Right renal pelvis (tissue), 4 donors: ENCODE measurements around the gene SLC10A3. TPM values are rescaled to one million over a fixed set of nuclear protein-coding genes. Genes with fewer than 3 reads are reported as not detected.
A peak's percentile ranks its signal among the peaks of the same experiment; 100 is the strongest.

ENCODE experiments used
- DNase-seq, 4 donors: peaks; one replicate each; pipeline ENCODE4 v3.0.0-alpha.2; 2013; ENCODE audit warnings: low read depth in 4 of 4, low spot score in 3 of 4, missing footprints in 1 of 4
- polyA plus RNA-seq, 4 donors: library from polyadenylated mRNA; unstranded; fragments of 120-200 nt; gene quantifications; one replicate each; pipeline ENCODE4 v1.2.1, GENCODE V29; 2013; ENCODE audit not compliant: insufficient read length in 4 of 4

Gene SLC10A3
- polyA plus RNA-seq, 4 donors, result 19.3 to 27.6 (median 19.6) TPM

DNA sequence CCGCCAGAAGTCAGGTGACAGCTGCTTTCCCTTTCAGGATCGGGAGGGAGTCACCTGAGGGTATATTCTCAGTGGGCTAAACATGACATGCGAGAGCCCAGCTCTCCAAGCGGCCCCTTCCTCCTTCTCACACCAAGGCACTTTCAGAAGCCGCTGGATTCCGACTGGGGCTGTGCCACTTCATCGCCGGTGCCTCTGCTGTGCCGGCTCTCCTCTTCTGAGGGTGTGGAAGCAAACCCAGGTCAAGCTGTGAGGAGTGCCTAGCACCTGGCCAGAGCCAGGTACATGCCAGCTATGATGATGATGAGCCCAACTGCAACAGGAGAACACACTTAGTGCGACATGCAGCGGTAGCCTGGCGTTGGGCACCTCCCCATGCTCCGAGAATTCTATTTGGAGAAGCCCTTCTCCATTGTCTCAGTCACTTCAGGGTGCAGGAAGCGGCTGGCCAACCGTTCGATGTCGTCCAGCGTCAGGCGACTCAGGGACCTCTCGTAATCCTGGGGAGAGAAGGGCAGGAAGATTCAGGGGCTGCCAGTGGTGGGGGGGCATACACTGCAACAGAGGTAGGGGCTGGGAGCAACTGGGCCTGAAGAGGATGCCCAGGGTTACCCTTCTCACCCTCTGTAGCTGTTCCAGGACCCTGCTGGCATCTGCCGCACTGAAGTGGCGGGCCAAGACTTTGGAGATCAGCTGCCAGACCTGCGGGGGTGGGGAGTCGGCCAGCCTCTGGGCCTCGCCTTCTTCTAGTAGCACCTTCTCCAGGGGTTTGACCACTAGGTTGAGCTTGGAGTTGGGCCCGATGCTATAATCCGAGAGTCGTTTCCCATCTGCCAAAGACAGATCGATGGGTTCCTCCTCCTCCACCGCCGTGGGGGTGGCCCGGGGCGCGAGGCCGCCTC, 5.0 kb downstream of the SLC10A3 start:
- no peak for DNase-seq

DNA sequence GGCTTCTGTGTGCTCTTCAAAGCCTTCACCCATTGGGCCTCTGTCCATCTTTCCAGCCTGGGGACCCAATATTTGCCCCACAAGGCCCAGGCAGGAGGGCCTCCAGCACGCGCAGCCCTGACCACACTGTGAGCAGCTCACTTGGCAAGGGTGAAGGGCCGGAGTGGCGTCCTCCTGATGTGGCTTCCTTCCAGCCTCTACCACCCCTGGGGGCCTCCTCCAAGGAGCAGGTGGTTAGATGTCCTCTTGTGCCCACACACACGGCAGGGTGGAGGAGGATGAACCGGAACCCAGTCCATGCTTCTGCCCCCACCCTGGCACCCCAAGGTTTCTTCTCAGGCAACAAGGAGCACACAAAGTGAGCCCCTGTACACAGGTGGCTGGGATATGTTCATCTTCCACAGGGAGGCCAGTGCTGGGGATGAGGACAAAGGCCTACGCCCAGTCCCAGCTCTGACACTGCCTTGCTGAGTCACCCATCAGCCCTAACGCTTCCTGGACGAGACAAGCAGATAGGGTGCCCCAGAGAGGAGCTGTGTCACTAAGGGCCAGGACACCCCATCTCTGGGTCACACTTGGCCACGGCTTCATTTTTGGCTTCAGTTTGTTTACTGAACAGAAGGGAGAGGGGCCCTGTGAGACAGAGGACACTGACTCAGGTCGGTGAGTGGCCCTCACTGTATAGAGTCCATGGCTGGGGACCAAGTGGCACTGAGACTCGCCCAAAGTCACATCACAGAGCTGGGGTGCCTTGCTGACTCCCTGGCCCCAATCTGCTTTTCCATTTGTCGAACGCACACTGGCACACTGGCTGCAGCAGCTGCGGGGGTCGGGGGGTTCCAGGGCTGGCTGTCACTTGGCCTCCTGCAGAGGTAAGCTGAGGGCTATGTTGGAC, 5.9 kb downstream of the SLC10A3 start:
- no peak for DNase-seq

DNA sequence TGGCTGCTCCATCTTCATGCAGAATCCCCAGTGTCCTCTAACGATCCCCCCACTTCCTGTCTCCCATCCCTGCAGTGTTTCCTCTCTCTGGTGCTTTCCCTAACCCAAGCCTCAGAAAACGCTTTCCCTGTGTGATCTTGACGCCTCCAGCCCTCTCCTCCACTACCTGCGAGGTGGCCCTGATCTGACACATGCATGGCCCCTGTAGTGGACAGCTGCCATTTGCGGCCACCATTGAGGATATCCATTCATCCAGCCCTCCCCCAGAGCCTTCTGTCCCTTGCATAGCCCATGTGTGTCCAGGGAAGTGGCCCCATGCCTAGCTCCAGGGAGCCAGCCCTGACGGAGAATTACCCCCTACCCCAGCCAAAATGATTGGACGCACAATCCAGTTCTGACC, 7.1 kb downstream of the SLC10A3 start:
- no peak for DNase-seq

DNA sequence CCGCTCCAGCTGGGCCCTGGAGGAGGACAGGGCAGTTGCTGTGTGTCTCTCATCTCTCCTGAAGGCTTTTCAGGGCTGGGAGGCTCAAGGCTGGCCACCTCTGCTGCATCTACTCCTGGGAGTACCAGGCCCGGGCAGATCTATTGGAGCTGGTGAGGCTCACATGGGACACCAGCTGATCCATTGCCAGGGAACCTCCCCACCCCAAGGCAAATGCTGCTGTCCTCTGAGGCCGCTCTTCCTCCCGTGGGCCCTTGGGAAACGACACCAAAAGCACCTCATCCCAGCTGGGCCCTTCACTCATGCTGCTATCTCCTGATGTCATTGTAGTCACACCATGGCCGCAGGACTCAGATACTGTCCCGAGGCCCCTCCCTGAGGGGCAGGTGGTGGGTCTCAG, 7.6 kb downstream of the SLC10A3 start:
- DNase-seq, result no peak

DNA sequence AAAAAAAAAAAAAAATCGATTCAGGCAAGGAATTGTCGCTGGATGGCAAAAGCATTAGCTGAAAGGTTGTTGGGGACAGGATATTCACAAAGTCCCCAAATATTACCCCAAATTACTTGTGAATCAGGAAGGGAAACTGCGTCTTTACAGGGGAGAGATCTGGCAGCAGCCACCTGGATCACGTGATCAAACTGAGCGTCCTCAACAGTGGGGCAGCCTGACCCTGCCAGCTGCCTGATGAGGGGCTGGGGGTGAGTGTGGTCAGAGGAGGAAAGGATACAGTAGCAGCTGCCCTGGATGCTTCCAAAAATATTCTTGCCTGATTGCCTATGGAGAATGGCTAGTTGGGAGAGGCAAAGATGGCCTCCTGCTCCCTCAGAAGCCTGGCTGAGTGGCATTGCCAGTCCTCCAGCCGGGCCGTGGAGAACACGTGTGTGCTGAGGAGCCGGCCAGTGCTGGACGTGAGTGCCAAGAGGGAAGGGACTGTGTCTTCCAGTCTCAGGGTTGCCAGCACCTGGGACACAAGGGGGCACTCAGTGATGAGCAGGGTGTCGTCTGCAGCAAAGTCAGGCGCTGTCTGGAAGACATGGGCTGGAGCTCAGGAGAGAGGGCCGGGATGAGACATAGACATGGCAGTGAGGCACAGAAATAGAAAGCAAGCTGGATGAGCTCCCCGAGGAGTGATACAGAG, 8.4 kb downstream of the SLC10A3 start:
- no peak for DNase-seq

DNA sequence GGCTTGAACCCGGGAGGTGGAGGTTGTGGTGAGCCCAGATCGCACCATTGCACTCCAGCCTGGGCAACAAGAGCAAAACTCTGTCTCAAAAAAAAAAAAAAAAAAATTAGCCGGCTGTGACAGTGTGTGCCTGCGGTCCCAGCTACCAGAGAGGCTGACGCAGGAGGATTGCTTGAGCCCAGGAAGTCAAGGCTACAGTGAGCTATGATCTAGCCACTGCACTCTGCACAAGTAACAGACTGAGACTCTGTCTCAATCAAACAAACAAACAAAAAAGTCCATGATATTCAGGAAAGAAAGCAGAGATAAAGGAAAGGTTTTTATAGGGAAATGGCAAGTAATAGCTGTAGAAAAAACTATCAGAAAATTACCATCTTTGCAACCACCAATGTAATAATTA, 9.2 kb downstream of the SLC10A3 start:
- no peak for DNase-seq

DNA sequence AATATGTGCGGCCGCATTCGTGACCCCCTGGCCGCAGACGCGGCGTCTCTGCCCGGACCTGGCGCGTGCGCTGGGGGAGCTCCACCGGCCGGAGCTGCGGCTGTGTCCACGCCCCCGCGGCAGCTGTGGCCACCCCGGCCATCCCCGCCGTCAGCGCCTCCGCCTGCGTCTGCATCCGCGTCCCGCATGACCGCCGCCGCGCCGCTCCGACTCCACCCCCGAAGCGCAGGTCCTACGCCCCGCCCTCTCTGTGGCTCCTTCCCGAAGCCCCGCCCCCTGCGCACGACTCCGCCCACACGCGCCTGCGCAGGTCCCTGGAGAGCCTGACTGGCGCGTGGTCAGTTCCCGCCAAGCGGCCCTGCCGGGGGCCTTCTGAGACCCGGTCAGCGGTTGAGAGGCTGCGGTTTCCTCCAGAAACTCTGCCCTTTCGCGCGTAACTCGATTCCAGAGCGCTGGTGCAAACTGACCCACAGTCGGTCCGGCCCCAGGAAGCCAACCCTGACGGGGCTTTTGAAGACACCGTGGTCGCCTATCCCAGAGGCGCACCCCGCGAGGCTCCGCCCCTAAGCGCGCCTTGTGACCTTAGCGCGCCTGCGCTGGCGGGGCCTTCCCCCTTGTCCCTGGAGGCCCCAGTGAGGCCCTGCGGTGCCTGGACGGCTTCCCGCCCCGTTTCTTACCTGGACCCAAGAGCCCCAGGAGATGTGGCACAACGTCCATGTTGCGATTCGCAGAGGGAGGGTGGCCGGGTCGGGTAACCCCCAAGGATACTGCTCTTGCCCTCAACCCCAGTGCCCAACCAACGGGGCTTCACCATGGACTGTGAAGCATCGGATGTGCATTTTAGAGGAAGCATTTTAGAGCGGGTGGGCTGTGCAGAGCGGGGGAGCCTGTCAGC, 11.5 kb downstream of the SLC10A3 start, which contains the start of gene LAGE3:
LAGE3 (minus strand) TSS at position 554 of the 895 bp plus-strand sequence; CDS start at position 188, 366 bp downstream.
- DNase-seq, result peak; percentile 71 to 74 (median 72)

DNA sequence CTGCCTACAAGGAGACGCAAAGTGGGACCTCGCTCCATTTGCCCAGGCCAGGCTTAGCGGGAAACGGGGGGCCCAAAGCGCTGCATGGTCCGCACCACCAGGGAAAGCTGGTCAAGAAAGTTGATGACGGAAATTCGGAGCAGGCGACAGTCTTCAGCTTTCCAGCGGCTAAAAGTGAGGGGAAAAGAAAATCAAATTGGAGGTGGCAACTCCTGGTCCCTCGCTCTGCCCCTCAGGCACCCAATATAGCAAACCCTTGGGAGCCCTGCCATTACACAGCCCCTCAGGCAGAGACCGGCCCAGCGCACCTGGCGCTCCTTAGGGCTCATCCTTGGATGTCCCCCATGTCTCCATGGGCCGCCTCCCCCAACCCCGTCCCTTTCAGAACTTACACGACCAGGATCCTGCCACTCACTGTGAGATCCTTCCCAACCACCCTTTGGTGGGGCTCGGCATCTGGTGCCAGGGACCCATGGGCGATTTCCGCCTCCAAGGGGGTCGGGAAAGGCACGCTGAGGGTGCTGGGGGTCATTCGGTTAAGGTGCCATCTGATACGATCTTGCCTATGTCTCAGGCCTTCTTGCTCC, 12.4 kb downstream of the SLC10A3 start:
- DNase-seq, result no peak

DNA sequence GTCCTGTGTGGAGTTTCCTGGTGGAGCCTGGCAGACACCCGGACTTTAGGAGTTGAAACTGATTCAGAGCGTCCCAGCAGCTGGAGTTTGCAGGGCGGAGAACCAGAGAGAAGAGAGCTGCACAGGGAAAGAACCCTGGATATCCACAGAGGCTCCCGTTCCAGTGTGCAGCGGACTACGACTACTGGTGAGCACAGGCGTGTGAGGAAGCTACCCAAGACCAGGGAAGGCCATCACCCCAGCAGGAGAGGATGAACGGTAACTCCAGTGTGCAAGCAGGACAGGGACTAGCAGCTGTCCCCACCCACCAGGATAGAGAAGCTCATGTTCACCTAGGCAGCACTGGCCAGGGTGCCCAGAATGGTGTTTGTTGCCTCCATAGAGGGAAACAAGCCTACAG, 13.6 kb downstream of the SLC10A3 start:
- no peak for DNase-seq

DNA sequence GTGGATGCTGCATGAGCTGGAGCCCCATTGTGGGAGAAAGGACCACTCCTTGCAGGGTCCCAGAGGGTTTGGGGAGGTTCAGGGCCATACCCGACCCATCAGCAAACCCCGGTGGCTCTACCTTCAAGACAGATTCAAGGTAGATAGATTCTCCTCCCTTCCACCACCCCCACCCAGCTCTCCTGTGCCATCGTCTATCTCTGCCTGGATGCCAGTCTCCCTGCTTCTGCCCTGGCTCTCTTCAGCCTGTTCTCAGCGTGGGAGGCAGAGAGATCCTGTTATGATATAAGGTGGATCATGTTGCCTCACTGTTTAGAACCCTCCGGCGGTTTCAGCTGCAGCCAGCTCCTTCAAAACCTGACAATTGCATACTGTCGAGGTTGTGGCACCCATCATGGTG, 16.7 kb downstream of the SLC10A3 start:
- no peak for DNase-seq

DNA sequence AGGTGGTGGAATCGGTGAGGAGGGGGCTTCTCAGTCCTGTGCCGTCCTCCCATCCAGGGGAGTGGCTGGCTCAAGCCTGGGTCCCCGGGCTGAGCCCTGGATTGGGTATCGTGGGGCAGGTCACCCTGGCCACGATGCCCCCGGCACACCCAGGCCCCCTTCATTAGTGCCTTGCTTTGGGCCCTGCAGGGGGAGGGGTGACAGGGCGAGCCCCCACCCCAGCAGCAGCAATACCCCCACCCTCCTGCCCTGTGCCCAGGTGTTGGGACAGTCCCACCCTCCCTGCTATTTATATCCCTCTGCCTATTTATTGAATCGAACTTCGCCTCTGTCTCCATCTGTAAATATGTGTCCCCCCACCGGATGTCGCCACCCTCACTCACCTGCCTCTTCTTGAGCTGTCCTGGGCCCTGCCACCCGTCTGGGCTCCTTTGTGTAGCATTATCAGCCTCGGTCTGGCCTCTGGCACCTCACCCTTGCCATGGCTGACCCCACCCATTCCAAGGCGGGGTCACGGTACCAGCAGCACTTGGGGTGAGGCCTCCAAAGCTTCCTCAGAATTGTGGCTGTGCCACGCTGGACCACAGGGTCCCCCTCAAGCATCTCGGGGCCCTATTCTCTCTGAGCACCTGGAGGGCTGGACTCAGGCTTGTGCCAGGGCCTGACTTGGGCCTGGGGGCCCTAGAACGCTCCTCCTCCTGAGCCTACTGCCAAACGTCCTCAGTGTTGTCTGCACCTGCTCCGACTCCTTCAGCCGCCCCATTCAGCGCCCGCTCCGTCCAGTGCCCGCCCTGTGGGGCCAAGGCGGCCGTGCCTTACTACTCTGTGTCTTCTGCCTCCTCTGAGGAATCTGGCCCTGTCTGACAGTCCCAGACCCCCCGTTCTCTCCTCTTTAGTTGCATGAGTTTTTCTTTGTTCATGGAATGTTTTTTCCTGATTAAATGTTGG, 17.5 kb downstream of the SLC10A3 start:
- DNase-seq, result no peak

DNA sequence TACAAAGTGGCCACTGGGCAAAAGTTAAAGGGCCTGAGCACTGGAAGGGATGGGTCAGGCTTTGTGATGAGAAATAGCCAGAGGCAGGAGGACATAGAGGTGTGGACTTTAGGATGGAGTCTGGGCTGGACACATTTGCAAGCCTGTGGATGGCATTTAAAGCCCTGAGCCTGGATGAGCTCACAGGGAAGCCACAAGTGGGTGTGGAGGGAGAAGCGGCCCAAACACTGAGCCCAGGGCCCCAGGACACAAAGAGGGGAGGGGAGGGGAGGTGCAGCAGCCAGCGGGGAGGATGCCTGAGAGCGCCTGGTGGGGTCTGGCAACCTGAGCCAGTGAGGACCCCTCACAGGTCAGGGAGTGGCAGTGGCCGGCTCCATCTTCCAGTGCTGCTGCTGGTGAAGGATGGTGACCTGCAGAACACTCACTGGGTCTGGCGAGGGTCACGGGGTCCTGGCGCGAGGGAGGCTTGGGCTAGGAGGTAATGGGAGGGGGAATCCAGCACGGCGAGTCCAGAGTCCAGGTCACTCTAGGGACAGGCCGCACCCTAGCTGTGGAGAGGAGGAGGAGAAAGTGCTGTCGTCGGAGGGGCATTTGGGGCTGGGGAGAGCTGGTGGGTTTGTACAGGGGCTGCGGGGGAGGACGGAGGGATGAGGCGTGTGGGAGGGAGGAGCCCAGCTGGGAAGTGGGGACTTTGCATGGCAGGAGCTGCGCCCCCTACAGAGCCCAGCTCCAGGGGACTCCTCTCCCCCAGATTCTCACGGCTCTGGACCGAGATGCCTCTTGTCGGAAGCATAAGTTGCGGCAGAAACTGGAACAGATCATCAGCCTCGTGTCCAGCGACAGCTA, 18.4 kb downstream of the SLC10A3 start:
- no peak for DNase-seq

DNA sequence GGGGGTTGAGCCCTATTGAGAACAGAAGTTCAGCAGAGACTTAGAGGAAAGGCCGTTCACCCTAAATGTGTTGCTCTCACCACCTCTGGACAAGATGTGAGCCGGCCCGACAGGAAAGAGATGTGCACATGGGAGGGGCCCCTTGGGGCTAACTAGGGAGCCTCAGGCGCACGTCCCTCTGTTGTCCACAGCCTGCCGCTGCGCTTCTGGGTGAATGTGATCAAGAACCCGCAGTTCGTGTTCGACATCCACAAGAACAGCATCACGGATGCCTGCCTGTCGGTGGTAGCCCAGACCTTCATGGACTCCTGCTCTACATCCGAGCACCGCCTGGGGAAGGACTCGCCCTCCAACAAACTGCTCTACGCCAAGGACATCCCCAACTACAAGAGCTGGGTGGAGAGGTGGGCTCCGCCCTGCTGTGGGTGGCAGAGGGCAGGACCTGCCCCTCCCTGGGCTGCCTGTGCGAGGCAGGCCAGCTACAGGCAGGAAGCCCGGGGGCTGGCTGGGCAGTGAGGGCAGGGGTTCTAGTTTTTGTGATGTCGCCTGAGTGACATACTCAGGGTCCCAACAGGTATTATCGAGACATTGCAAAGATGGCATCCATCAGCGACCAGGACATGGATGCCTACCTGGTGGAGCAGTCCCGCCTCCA, 19.4 kb downstream of the SLC10A3 start:
- no peak for DNase-seq

DNA sequence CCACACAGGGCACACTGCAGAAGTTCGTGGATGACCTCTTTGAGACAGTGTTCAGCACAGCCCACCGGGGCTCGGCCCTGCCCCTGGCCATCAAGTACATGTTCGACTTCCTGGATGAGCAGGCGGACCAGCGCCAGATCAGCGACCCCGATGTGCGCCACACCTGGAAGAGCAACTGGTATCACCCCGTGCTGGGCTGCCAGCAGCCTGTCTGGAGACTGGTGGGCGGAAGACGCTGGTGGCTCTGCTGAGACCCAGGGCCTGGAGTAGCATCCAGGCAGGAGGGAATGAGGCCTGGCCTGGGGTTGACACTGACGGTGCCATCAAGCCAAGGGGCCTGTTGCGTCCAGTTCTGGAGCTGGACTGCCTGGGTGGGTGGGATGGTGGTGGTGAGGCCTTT, 20.0 kb downstream of the SLC10A3 start:
- no peak for DNase-seq

DNA sequence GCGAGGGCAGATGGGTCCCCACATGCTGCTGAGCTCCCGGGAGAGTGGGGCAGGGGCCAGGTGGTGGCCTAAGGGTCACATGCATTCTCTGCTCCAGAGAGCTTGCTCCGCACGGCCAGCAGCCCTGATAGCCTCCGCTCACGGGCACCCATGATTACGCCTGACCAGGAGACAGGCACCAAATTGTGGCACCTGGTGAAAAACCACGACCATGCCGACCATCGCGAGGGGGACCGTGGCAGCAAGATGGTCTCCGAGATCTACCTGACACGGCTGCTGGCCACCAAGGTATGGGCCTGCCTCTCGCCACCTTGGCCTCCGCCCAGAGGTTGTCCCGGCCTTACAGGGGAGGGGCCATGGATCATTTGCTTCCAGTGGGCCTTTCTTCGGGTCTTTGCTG, 20.5 kb downstream of the SLC10A3 start:
- no peak for DNase-seq

DNA sequence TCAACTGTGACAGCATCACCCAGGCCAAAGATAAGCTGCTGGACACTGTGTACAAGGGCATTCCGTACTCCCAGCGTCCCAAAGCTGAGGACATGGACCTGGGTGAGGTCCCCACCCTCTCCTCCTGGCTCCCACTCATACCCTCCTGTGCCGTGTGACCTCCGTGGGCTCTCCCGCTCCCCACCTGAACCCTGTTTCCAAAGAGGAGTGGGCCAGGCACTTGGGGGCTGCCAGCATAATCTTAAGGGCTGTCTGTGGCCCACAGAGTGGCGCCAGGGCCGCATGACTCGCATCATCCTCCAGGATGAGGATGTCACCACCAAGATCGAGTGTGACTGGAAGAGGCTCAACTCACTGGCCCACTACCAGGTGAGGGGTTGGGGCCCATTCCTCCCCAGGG, 21.3 kb downstream of the SLC10A3 start:
- no peak for DNase-seq

DNA sequence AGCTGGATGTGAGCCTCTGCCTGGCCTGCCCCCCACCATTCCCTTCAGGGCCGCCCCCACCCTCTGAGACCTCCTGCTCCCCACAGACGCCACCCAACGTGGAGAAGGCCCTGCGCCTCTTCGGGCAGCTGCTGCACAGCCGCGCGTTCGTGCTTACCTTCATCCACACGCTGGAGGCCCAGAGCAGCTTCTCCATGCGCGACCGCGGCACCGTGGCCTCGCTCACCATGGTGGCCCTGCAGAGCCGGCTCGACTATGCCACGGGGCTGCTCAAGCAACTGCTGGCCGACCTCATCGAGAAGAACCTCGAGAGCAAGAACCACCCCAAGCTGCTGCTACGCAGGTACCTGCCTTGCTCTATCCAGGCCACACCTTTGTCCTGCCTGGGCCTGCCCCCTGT, 22.2 kb downstream of the SLC10A3 start:
- no peak for DNase-seq
